ENCODE data around the gene URB1.

DNA sequence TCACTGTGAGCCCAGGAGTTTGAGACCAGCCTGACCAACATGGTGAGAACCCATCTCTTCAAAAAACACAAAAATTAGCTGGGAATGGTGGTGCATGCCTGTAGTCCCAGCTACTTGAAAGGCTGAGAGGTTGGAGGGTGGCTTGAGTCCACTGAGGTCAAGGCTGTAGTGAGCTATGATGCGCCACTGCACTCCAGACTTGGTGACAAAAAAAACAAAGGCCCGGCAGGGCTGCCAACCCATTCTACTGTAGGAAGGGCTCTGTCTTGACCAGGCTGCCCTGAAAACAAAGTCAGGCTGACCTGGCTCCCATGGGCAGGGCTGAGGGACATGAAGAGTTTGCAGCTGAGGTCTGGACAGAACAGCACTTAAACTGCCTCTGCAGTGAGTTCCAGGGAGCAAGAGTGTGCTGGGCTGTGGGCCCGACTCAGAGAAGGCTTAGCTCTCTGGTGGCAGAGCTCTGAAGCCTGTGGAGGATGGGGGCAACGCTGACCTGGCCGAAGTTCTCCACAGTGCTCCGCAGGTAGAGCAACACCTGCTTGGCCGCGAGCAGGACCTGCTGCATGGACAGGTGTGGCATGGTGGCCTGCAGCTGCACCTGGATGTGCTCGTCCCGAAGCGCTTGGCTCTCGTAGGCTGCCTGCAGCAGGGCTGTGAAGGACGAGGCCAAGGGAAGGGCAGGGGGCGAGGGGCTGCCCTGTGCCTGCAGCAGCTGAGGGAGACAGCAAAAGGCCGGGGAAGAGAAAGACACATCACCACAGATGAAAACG is 42.4 kb downstream of the URB1 start:
- TF ChIP-seq, protein P1, sequence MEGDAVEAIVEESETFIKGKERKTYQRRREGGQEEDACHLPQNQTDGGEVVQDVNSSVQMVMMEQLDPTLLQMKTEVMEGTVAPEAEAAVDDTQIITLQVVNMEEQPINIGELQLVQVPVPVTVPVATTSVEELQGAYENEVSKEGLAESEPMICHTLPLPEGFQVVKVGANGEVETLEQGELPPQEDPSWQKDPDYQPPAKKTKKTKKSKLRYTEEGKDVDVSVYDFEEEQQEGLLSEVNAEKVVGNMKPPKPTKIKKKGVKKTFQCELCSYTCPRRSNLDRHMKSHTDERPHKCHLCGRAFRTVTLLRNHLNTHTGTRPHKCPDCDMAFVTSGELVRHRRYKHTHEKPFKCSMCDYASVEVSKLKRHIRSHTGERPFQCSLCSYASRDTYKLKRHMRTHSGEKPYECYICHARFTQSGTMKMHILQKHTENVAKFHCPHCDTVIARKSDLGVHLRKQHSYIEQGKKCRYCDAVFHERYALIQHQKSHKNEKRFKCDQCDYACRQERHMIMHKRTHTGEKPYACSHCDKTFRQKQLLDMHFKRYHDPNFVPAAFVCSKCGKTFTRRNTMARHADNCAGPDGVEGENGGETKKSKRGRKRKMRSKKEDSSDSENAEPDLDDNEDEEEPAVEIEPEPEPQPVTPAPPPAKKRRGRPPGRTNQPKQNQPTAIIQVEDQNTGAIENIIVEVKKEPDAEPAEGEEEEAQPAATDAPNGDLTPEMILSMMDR (IDR thresholded peaks at IDR 0.05), result no peak
- TF ChIP-seq ZFX (IDR thresholded peaks at IDR 0.05; ENCODE audit: borderline replicate concordance), result no peak

All from 22Rv1 (cell line).